Measurements from ENCODE around the gene THADA.

DNA sequence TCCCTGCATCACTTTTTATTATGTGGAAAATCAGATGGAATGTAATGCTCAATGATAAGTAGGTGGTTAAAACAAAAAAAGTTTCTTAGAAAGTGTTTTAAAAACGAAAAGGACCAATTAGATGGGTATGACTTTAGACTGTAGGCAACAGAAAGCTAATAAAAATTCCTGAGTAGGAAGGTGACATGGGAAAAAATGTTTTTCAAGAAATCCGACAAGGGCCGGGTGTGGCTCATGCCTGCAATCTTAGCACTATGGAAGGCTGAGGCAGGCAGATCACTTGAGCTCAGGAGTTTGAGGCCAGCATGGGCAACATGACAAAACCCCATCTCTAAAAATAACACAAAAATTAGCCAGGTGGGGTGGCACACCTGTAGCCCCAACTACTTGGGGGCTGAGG lies 126.1 kb downstream of the THADA start:
- TF ChIP-seq, protein P1, sequence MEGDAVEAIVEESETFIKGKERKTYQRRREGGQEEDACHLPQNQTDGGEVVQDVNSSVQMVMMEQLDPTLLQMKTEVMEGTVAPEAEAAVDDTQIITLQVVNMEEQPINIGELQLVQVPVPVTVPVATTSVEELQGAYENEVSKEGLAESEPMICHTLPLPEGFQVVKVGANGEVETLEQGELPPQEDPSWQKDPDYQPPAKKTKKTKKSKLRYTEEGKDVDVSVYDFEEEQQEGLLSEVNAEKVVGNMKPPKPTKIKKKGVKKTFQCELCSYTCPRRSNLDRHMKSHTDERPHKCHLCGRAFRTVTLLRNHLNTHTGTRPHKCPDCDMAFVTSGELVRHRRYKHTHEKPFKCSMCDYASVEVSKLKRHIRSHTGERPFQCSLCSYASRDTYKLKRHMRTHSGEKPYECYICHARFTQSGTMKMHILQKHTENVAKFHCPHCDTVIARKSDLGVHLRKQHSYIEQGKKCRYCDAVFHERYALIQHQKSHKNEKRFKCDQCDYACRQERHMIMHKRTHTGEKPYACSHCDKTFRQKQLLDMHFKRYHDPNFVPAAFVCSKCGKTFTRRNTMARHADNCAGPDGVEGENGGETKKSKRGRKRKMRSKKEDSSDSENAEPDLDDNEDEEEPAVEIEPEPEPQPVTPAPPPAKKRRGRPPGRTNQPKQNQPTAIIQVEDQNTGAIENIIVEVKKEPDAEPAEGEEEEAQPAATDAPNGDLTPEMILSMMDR (IDR thresholded peaks at IDR 0.05), result no peak
- no peak for TF ChIP-seq POLR2A (IDR thresholded peaks at IDR 0.05)
